ENCODE data around the gene GPC5. TPM values are rescaled to one million over a fixed set of nuclear protein-coding genes. Genes with fewer than 3 reads are reported as not detected.

The GPC5 gene
- total and polyA plus RNA-seq, 2 donors (not counting 3 experiments of a cell fraction or from before 2014, with no cell fraction given): 0.59 to 0.97 TPM

- Histone ChIP-seq H3K4me1 (ENCODE audit: control insufficient read depth, extremely low read depth, insufficient read depth, low read length) (no peaks in the 10 kb centered on the region), H3K9me1 (replicated peaks; ENCODE audit: control insufficient read depth, extremely low read depth, insufficient read depth, low read length) (no peaks in the 10 kb centered on the region), H3K36me3 (ENCODE audit: control insufficient read depth in 2 of 2, extremely low read depth in 1 of 2, insufficient read depth in 2 of 2, low read length in 2 of 2) (no peaks in the 10 kb centered on the region), H3K4me2 (ENCODE audit: insufficient read depth, low read length) (no peak overlapping the region), H3K27ac (ENCODE audit: insufficient read depth, low read depth, low read length) (no peak overlapping the region), H2AFZ (ENCODE audit: low read depth, low read length) (no peak overlapping the region), H3K27me3 (ENCODE audit: control insufficient read depth in 2 of 2, insufficient read depth in 2 of 2, low read length in 2 of 2) (no peaks in the 10 kb centered on the region), H4K20me1 (replicated peaks; ENCODE audit: control insufficient read depth, extremely low read depth, insufficient read depth, low read length) (no peaks in the 10 kb centered on the region), H3K4me3 (replicated peaks in 1 of 3; ENCODE audit: insufficient read depth in 1 of 3, low read depth in 1 of 3, low read length in 3 of 3) (no peak overlapping the region), H3K9me3 (replicated peaks; ENCODE audit: control insufficient read depth, insufficient read depth, low read length) (no peaks in the 10 kb centered on the region), H3K9ac (replicated peaks; ENCODE audit: extremely low read depth, insufficient read depth, low read length) (no peak overlapping the region), H3K79me2 (ENCODE audit: control insufficient read depth, insufficient read depth, low read length) (no peaks in the 10 kb centered on the region)
- intact Hi-C loops (cut with micrococcal nuclease) (no loop called here), dilution Hi-C loops (cut with MboI; ENCODE audit: extremely low pct_ligation_motif_present, low sequenced_read_pairs) (no loop called here)
- no peak for FAIRE-seq
- BruUV-seq (replicated peaks): no TSS peak
- ChIA-PET POLR2A (no interaction called here), CTCF (no interaction called here)
- TF ChIP-seq FOS (IDR thresholded peaks at IDR 0.05; ENCODE audit: borderline replicate concordance, insufficient read depth, low read length) (no peak), POLR2AphosphoS5 (IDR thresholded peaks at IDR 0.05; ENCODE audit: insufficient read depth, low read depth, low read length) (no peak), POLR2A (IDR thresholded peaks at IDR 0.05; ENCODE audit: low read depth, low read length) (no peak), GATA2 (IDR thresholded peaks at IDR 0.05; ENCODE audit: insufficient read depth, insufficient read length, low read depth, low read length) (no peak), MYC (IDR thresholded peaks at IDR 0.05; ENCODE audit: low read depth, low read length) (no peak), JUN (IDR thresholded peaks at IDR 0.05; ENCODE audit: borderline replicate concordance, insufficient read depth, insufficient read length, low read depth) (no peak), EZH2 (IDR thresholded peaks at IDR 0.05; ENCODE audit: borderline replicate concordance, low read depth, low read length, severe bottlenecking) (no peak)
- TF ChIP-seq, protein P1, sequence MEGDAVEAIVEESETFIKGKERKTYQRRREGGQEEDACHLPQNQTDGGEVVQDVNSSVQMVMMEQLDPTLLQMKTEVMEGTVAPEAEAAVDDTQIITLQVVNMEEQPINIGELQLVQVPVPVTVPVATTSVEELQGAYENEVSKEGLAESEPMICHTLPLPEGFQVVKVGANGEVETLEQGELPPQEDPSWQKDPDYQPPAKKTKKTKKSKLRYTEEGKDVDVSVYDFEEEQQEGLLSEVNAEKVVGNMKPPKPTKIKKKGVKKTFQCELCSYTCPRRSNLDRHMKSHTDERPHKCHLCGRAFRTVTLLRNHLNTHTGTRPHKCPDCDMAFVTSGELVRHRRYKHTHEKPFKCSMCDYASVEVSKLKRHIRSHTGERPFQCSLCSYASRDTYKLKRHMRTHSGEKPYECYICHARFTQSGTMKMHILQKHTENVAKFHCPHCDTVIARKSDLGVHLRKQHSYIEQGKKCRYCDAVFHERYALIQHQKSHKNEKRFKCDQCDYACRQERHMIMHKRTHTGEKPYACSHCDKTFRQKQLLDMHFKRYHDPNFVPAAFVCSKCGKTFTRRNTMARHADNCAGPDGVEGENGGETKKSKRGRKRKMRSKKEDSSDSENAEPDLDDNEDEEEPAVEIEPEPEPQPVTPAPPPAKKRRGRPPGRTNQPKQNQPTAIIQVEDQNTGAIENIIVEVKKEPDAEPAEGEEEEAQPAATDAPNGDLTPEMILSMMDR (IDR thresholded peaks at IDR 0.05; ENCODE audit: extremely low read depth in 1 of 2, insufficient read depth in 1 of 2, low read depth in 1 of 2, low read length in 2 of 2): no peak
- TF ChIP-seq, protein P2, sequence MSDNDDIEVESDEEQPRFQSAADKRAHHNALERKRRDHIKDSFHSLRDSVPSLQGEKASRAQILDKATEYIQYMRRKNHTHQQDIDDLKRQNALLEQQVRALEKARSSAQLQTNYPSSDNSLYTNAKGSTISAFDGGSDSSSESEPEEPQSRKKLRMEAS (IDR thresholded peaks at IDR 0.05; ENCODE audit: insufficient read depth, insufficient read length): no peak
- no peak for DNase-seq (ENCODE audit: low read depth, low spot score)
Measured at GRCh38 chr13:91729859-91730258, 331.4 kb downstream of the GPC5 start.

Data from endothelial cell of umbilical vein (primary cell).